Articular chondrocyte of knee joint (primary cell): ENCODE measurements around the gene DCXR. TPM values are rescaled to one million over a fixed set of nuclear protein-coding genes. Genes with fewer than 3 reads are reported as not detected.

Source experiments
- total RNA-seq: library from RNA; depleted of rRNA; stranded (reverse); fragments of >200 nt; gene quantifications from 2 replicates; pipeline ENCODE4 v1.2.3, GENCODE V29; 2012

DCXR gene
- 31.0 and 31.9 TPM in 2 replicates for total RNA-seq

GRCh38 chr17:82037092-82037888, at the start of gene DCXR:
TSS of gene DCXR (minus strand) at chr17:82037697. CDS start at chr17:82037682, 15 bp downstream.

GRCh38 chr17:82065638-82066303, 28.3 kb upstream of the DCXR start, which contains the start of gene DUS1L:
TSS of gene DUS1L (minus strand) at chr17:82065804. CDS start at chr17:82065059, 745 bp downstream.

GRCh38 chr17:82051776-82052637, 14.5 kb upstream of the DCXR start, which contains the start of the genes GPS1 and RFNG:
TSS of gene GPS1 (plus strand) at chr17:82051898. CDS start at chr17:82051932, 34 bp downstream.
TSS of gene RFNG (minus strand) at chr17:82051811. CDS start at chr17:82051766, 45 bp downstream.

GRCh38 chr17:82031303-82031884, 6.1 kb downstream of the DCXR start, which contains the start of gene RAC3:
TSS of gene RAC3 (plus strand) at chr17:82031678. CDS start at chr17:82031762, 84 bp downstream.

GRCh38 chr17:82022981-82023446, 14.5 kb downstream of the DCXR start, which contains the start of gene LRRC45:
TSS of gene LRRC45 (plus strand) at chr17:82023305. CDS start at chr17:82023644, 339 bp downstream.

GRCh38 chr17:82022310-82022980, 15.1 kb downstream of the DCXR start, which contains the start of gene CENPX:
TSS of gene CENPX (minus strand) at chr17:82022878. CDS start at chr17:82022861, 17 bp downstream.

Other genes with a start within 250 kb of the DCXR start
- not detected in 2 replicates for gene GCGR, start 233.5 kb downstream of the DCXR start, total RNA-seq
- 74.4 and 76.3 TPM in 2 replicates for gene MCRIP1, start 204.4 kb downstream of the DCXR start, total RNA-seq
- gene PPP1R27, start 202.6 kb downstream of the DCXR start, total RNA-seq: not detected in 2 replicates
- gene P4HB, start 177.2 kb downstream of the DCXR start, total RNA-seq: 1,029 and 1,052 TPM in 2 replicates
- gene ARHGDIA, start 166.4 kb downstream of the DCXR start, total RNA-seq: 101 and 134 TPM in 2 replicates
- gene ALYREF, start 146.1 kb downstream of the DCXR start, total RNA-seq: 73.4 and 74.3 TPM in 2 replicates
- 121 and 124 TPM in 2 replicates for gene ANAPC11, start 146.0 kb downstream of the DCXR start, total RNA-seq
- gene NPB, start 135.5 kb downstream of the DCXR start, total RNA-seq: 0.13 and 0.43 TPM in 2 replicates
- gene PCYT2, start 126.3 kb downstream of the DCXR start, total RNA-seq: 29.8 and 32.8 TPM in 2 replicates
- 15.4 and 15.7 TPM in 2 replicates for gene SIRT7, start 119.5 kb downstream of the DCXR start, total RNA-seq
- 12.9 and 14.5 TPM in 2 replicates for gene MAFG, start 110.0 kb downstream of the DCXR start, total RNA-seq
- gene PYCR1, start 100.4 kb downstream of the DCXR start, total RNA-seq: 64.2 and 98.0 TPM in 2 replicates
- gene MYADML2, start 90.5 kb downstream of the DCXR start, total RNA-seq: not detected in 2 replicates
- not detected in 2 replicates for gene NOTUM, start 76.5 kb downstream of the DCXR start, total RNA-seq
- 18.8 and 22.2 TPM in 2 replicates for gene ASPSCR1, start 60.1 kb downstream of the DCXR start, total RNA-seq
- 17.1 and 25.3 TPM in 2 replicates for gene CENPX, start 14.8 kb downstream of the DCXR start, total RNA-seq
- gene LRRC45, start 14.4 kb downstream of the DCXR start, total RNA-seq: 7.5 and 7.7 TPM in 2 replicates
- 2.1 and 7.1 TPM in 2 replicates for gene RAC3, start 6.0 kb downstream of the DCXR start, total RNA-seq
- 33.5 and 43.4 TPM in 2 replicates for gene RFNG, start 14.1 kb upstream of the DCXR start, total RNA-seq
- gene GPS1, start 14.2 kb upstream of the DCXR start, total RNA-seq: 70.8 and 78.7 TPM in 2 replicates
- 22.8 and 35.9 TPM in 2 replicates for gene DUS1L, start 28.1 kb upstream of the DCXR start, total RNA-seq
- 40.9 and 57.5 TPM in 2 replicates for gene FASN, start 60.5 kb upstream of the DCXR start, total RNA-seq
- gene CCDC57, start 175.1 kb upstream of the DCXR start, total RNA-seq: 16.7 and 17.9 TPM in 2 replicates
- 108 and 125 TPM in 2 replicates for gene SLC16A3, start 191.3 kb upstream of the DCXR start, total RNA-seq
- gene CSNK1D, start 236.0 kb upstream of the DCXR start, total RNA-seq: 49.0 and 49.5 TPM in 2 replicates